K562 (cell line): ENCODE data around the gene AGAP3. TPM values are rescaled to one million over a fixed set of nuclear protein-coding genes. Genes with fewer than 3 reads are reported as not detected.

ENCODE experiments used
- ARHGAP35 ChIP-seq: fragments of 450-650 bp; IDR thresholded peaks from 2 replicates; pipeline ENCODE4 v1.6.1; 2018; ENCODE audit not compliant: partially characterized antibody
- CSDE1 ChIP-seq, 2 experiments: fragments of 450-650 bp; IDR thresholded peaks; 2 replicates each; pipeline ENCODE4 v1.6.1; 2016; ENCODE audit warnings: mild to moderate bottlenecking in 1 of 2
- FOXK2 ChIP-seq, 2 experiments: fragments of 450-650 bp; IDR thresholded peaks in 1 of 2; conservative IDR thresholded peaks in 1 of 2; 2 replicates each; pipeline ENCODE4 v1.6.1; 2016; ENCODE audit warnings: low read depth in 2 of 2, mild to moderate bottlenecking in 1 of 2
- GABPB2 ChIP-seq: fragments of 250-450 bp; sonication (Bioruptor Pico); conservative IDR thresholded peaks from 2 replicates; pipeline ENCODE4 v1.5.1; 2021; ENCODE audit warnings: mild to moderate bottlenecking
- HLTF ChIP-seq: fragments of 450-650 bp; IDR thresholded peaks from 2 replicates; pipeline ENCODE4 v1.6.1; 2016
- HMG20B ChIP-seq: fragments of 250-450 bp; sonication (Bioruptor Pico); IDR thresholded peaks from 2 replicates; pipeline ENCODE4 v1.5.0; 2021; ENCODE audit warnings: mild to moderate bottlenecking
- KHSRP ChIP-seq: fragments of 450-650 bp; IDR thresholded peaks from 2 replicates; pipeline ENCODE4 v1.6.1; 2017
- L3MBTL2 ChIP-seq: fragments of 450-650 bp; IDR thresholded peaks from 2 replicates; pipeline ENCODE4 v1.6.1; 2016; ENCODE audit warnings: mild to moderate bottlenecking, moderate library complexity
- NEUROD1 ChIP-seq: fragments of 150-350 bp; IDR thresholded peaks from 2 replicates; pipeline ENCODE4 v1.6.1; 2014; ENCODE audit warnings: borderline replicate concordance, low read length, low read depth; ENCODE audit not compliant: partially characterized antibody
- PYGO2 ChIP-seq: fragments of 450-650 bp; IDR thresholded peaks from 2 replicates; pipeline ENCODE4 v1.6.1; 2016; ENCODE audit warnings: mild to moderate bottlenecking, missing genetic modification characterization, moderate library complexity, missing compliant biosample characterization
- RBM14 ChIP-seq: fragments of 200-400 bp; formaldehyde crosslinking; IDR thresholded peaks from 2 replicates; pipeline ENCODE4 v1.6.1; 2018; ENCODE audit warnings: low read depth, mild to moderate bottlenecking, low read length, moderate library complexity, borderline replicate concordance; ENCODE audit not compliant: insufficient read depth
- RBM25 ChIP-seq: fragments of 200-400 bp; formaldehyde crosslinking; IDR thresholded peaks from 2 replicates; pipeline ENCODE4 v1.6.1; 2018; ENCODE audit warnings: low read length, low read depth, moderate library complexity; ENCODE audit not compliant: severe bottlenecking
- XRCC4 ChIP-seq: IDR thresholded peaks from one replicate; pipeline ENCODE4 v1.6.1; 2011; ENCODE audit not compliant: insufficient read depth, insufficient read length; ENCODE audit errors: extremely low read depth
- ZNF24 ChIP-seq: fragments of 450-650 bp; IDR thresholded peaks from 2 replicates; pipeline ENCODE4 v1.6.1; 2016
- ZNF253 ChIP-seq: fragments of 250-450 bp; sonication (Bioruptor Pico); conservative IDR thresholded peaks from 2 replicates; pipeline ENCODE4 v1.6.1; 2021; ENCODE audit warnings: mild to moderate bottlenecking
- ZNF282 ChIP-seq: sonication (generic); formaldehyde crosslinking; IDR thresholded peaks from 2 replicates; pipeline ENCODE4 v1.8.1; 2023; ENCODE audit warnings: missing genetic modification reagents
- ZNF324 ChIP-seq: fragments of 250-450 bp; sonication (Bioruptor Pico); IDR thresholded peaks from 2 replicates; pipeline ENCODE4 v1.4.0; 2020; ENCODE audit warnings: mild to moderate bottlenecking
- ZNF584 ChIP-seq: fragments of 200-800 bp; sonication (Bioruptor generic); IDR thresholded peaks from 2 replicates; pipeline ENCODE4 v1.6.1; 2016; ENCODE audit warnings: low read depth, mild to moderate bottlenecking, missing genetic modification characterization, missing compliant biosample characterization
- ZNF668 ChIP-seq: fragments of 250-450 bp; sonication (Bioruptor Pico); IDR thresholded peaks from 2 replicates; pipeline ENCODE4 v1.8.0; 2022; ENCODE audit warnings: mild to moderate bottlenecking, inconsistent platforms
- polyA plus RNA-seq, 8 experiments: library from polyadenylated mRNA; depleted of rRNA in 4 of 8; stranded (reverse) in 5 of 8; unstranded in 3 of 8; fragments of >200 nt; fragmentation: Nextera tagmentation in 2 of 8; fragmentation: Illumina TruSeq in 1 of 8; extraction: Ambion mirVana in 2 of 8; extraction: Trizol in 1 of 8; gene quantifications; 2 replicates each; pipeline versions ENCODE4 v1.2.1 to v1.2.3, GENCODE V29; 2011 to 2014; ENCODE audit warnings: inconsistent platforms in 1 of 8, missing spikeins in 1 of 8
- total RNA-seq, 7 experiments: library from RNA; depleted of rRNA in 6 of 7; stranded (reverse); fragments of >200 nt in 6 of 7; fragmentation: Illumina TruSeq in 2 of 7; extraction: Trizol in 2 of 7; gene quantifications; 2 replicates each; pipeline versions ENCODE4 v1.2.1 to v1.2.3, GENCODE V29; 2011 to 2021; ENCODE audit warnings: low replicate concordance in 1 of 7
- TF ChIP-seq, protein P1 (sequence below): fragments of 250-450 bp; sonication (Bioruptor Pico); IDR thresholded peaks from 2 replicates; pipeline ENCODE4 v1.8.0; 2021; ENCODE audit warnings: mild to moderate bottlenecking, moderate library complexity
- TF ChIP-seq, protein P2 (sequence below): sonication (generic); formaldehyde crosslinking; IDR thresholded peaks from 2 replicates; pipeline ENCODE4 v1.8.1; 2023; ENCODE audit warnings: mild to moderate bottlenecking, missing genetic modification reagents
- TF ChIP-seq, protein P3 (sequence below): fragments of 250-450 bp; sonication (Bioruptor Pico); IDR thresholded peaks from 2 replicates; pipeline ENCODE4 v1.5.0; 2021
- TF ChIP-seq, protein P4 (sequence below), 2 experiments: IDR thresholded peaks; 2 replicates each; pipeline ENCODE4 v1.6.1; 2011; ENCODE audit warnings: borderline replicate concordance in 1 of 2, control low read depth in 1 of 2, low read depth in 1 of 2, low read length in 1 of 2, mild to moderate bottlenecking in 1 of 2, mixed read lengths in 1 of 2, moderate library complexity in 1 of 2; ENCODE audit not compliant: insufficient read depth in 1 of 2, insufficient read length in 1 of 2, poor library complexity in 1 of 2, severe bottlenecking in 1 of 2; ENCODE audit errors: extremely low read depth in 1 of 2

Gene AGAP3
- total and polyA plus RNA-seq, 9 of the 15 experiments (the other 6 are each of a cell fraction or from before 2014, with no cell fraction given), result 3.4 to 208 (median 62.2) TPM

DNA sequence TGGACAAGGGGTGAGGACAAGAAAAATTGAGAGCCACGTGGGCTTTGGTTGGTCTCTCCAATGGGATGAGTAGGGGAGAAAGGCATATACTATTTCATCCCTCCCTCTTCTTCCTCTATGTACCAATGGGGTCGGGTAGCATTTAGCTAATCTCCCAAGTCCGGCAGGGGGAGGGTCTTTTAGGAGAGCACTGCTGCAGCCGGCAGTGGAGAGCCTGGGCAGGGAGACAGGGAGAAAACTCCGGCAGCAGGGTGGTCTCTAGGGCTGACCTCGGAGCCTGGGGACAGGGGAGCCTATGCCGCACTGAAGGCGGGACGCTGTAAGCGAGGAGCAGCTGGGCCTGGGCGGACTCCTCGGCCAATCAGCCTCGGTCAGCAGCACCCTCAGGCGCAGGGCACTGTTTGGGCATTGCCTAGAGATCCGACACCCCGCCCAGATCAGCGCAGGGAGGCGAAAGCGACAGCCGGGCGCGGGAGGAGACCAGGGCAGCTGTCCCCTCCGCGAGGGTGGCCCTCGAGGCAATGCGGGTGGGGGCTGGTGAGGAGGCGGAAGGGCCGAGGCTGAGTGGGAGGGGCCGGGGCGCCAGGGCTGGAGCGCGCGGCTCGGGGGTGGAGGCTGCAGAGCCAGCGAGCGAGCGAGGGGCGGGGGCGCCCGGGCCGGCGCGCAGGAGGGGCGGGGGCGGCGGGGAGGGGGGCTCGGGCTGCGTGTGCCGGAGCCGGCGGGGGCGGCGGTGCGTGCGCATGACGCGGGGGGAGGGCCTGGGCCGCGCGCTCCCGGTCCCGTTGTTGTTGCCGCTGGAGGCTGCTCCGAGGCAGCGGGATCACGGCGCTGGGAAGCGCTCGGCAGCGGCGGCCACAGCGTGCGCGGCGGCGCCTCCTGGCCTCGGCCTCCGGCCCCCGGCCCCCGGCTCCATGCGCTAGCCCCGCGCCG is at the start of gene AGAP3 (continued):
- TF ChIP-seq, protein P1, sequence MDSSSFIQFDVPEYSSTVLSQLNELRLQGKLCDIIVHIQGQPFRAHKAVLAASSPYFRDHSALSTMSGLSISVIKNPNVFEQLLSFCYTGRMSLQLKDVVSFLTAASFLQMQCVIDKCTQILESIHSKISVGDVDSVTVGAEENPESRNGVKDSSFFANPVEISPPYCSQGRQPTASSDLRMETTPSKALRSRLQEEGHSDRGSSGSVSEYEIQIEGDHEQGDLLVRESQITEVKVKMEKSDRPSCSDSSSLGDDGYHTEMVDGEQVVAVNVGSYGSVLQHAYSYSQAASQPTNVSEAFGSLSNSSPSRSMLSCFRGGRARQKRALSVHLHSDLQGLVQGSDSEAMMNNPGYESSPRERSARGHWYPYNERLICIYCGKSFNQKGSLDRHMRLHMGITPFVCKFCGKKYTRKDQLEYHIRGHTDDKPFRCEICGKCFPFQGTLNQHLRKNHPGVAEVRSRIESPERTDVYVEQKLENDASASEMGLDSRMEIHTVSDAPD (CRISPR knock-in tag), result no peak
- TF ChIP-seq CSDE1 (IDR thresholded peaks at IDR 0.05), result no peak
- no peak for TF ChIP-seq PYGO2
- TF ChIP-seq KHSRP, result no peak
- no peak for TF ChIP-seq XRCC4
- TF ChIP-seq, protein P2, sequence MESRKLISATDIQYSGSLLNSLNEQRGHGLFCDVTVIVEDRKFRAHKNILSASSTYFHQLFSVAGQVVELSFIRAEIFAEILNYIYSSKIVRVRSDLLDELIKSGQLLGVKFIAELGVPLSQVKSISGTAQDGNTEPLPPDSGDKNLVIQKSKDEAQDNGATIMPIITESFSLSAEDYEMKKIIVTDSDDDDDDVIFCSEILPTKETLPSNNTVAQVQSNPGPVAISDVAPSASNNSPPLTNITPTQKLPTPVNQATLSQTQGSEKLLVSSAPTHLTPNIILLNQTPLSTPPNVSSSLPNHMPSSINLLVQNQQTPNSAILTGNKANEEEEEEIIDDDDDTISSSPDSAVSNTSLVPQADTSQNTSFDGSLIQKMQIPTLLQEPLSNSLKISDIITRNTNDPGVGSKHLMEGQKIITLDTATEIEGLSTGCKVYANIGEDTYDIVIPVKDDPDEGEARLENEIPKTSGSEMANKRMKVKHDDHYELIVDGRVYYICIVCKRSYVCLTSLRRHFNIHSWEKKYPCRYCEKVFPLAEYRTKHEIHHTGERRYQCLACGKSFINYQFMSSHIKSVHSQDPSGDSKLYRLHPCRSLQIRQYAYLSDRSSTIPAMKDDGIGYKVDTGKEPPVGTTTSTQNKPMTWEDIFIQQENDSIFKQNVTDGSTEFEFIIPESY (CRISPR knock-in tag), result peak; percentile 47; the same call in 1 of the 2 replicates
- TF ChIP-seq FOXK2 (conservative IDR thresholded peaks at IDR 0.05 in 1 of 2, IDR thresholded peaks at IDR 0.05 in 1 of 2; ENCODE audit: low read depth in 2 of 2), result no peak; a peak in 1 of 4 replicates
- no peak for TF ChIP-seq ZNF253 (CRISPR knock-in tag)
- TF ChIP-seq ZNF584, result no peak
- no peak for TF ChIP-seq ZNF24
- TF ChIP-seq ZNF324, result no peak
- TF ChIP-seq, protein P3, sequence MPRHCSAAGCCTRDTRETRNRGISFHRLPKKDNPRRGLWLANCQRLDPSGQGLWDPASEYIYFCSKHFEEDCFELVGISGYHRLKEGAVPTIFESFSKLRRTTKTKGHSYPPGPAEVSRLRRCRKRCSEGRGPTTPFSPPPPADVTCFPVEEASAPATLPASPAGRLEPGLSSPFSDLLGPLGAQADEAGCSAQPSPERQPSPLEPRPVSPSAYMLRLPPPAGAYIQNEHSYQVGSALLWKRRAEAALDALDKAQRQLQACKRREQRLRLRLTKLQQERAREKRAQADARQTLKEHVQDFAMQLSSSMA (CRISPR knock-in tag), result no peak
- no peak for TF ChIP-seq ARHGAP35
- TF ChIP-seq L3MBTL2, result peak; percentile 85
- no peak for TF ChIP-seq RBM25
- peak; percentile 63; the same call in 1 of the 2 replicates for TF ChIP-seq ZNF668 (CRISPR knock-in tag)
- TF ChIP-seq, protein P4, sequence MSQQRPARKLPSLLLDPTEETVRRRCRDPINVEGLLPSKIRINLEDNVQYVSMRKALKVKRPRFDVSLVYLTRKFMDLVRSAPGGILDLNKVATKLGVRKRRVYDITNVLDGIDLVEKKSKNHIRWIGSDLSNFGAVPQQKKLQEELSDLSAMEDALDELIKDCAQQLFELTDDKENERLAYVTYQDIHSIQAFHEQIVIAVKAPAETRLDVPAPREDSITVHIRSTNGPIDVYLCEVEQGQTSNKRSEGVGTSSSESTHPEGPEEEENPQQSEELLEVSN (IDR thresholded peaks at IDR 0.05; ENCODE audit: borderline replicate concordance in 1 of 2, extremely low read depth in 1 of 2, insufficient read depth in 1 of 2, insufficient read length in 1 of 2, low read depth in 1 of 2, low read length in 1 of 2, poor library complexity in 1 of 2, severe bottlenecking in 1 of 2), result peak; percentile 61 to 76
- no peak for TF ChIP-seq HMG20B
- TF ChIP-seq NEUROD1, result peak; percentile 58
- no peak for TF ChIP-seq GABPB2
- no peak for TF ChIP-seq RBM14
- no peak; the same call in 1 of the 2 replicates for TF ChIP-seq HLTF
- no peak for TF ChIP-seq ZNF282 (CRISPR knock-in tag)
